MCF 10A (cell line): ENCODE data around the gene CALR3. TPM values are rescaled to one million over a fixed set of nuclear protein-coding genes. Genes with fewer than 3 reads are reported as not detected.

Source experiments
- BruUV-seq: library from RNA; stranded (reverse); fragments of 400-500 nt; replicated peaks from 2 replicates; lab custom pipeline; 2021; lab: Mats Ljungman, UMichigan
- CTCF ChIA-PET: fragments of 300-600 bp; sonication (Branson Sonifier 250); formaldehyde crosslinking; extraction: SDS; loops from one replicate; lab custom pipeline; 2021; ENCODE audit warnings: antibody characterized with exemption, inconsistent platforms; lab: Yijun Ruan, JAX
- POLR2A ChIA-PET: fragments of 300-600, 350-650 bp; sonication (Branson Sonifier 250); formaldehyde crosslinking; extraction: SDS; loops from one replicate; lab custom pipeline; 2020; ENCODE audit warnings: antibody characterized with exemption, inconsistent platforms; lab: Yijun Ruan, JAX
- DNase-seq: peaks from one replicate; pipeline ENCODE4 v3.0.0-alpha.2; 2018; ENCODE audit not compliant: unreplicated experiment
- H3K27ac Mint-ChIP-seq: one replicate; pipeline ENCODE4 v1.8.0; 2022; ENCODE audit warnings: mild to moderate bottlenecking, low read depth, mixed read lengths; ENCODE audit not compliant: unreplicated experiment
- H3K27me3 Mint-ChIP-seq: one replicate; pipeline ENCODE4 v1.8.0; 2022; ENCODE audit warnings: mixed read lengths; ENCODE audit not compliant: insufficient read depth, unreplicated experiment
- H3K36me3 Mint-ChIP-seq: one replicate; pipeline ENCODE4 v1.8.0; 2022; ENCODE audit warnings: mild to moderate bottlenecking, moderate library complexity, mixed read lengths; ENCODE audit not compliant: insufficient read depth, unreplicated experiment
- H3K4me1 Mint-ChIP-seq: one replicate; pipeline ENCODE4 v1.8.0; 2022; ENCODE audit warnings: mixed read lengths; ENCODE audit not compliant: insufficient read depth, unreplicated experiment
- H3K4me3 Mint-ChIP-seq: one replicate; pipeline ENCODE4 v1.8.0; 2022; ENCODE audit warnings: mild to moderate bottlenecking, moderate library complexity, mixed read lengths; ENCODE audit not compliant: unreplicated experiment
- H3K9me3 Mint-ChIP-seq: one replicate; pipeline ENCODE4 v1.8.0; 2022; ENCODE audit warnings: mixed read lengths; ENCODE audit not compliant: unreplicated experiment
- CTCF ChIP-seq: fragments of 200-600 bp; IDR thresholded peaks from one replicate; pipeline ENCODE4 v1.8.0; 2022; ENCODE audit warnings: antibody characterized with exemption, mild to moderate bottlenecking; ENCODE audit not compliant: unreplicated experiment
- intact Hi-C: fragments of 100-400 bp; cut with micrococcal nuclease; formaldehyde crosslinking; loops from 2 replicates; pipeline ENCODE4 v1.14.1; 2022
- total RNA-seq: library from RNA; stranded (reverse); gene quantifications from 2 replicates; pipeline ENCODE4 v1.2.3, GENCODE V29; 2022

CALR3 gene
- total RNA-seq, 1 experiment from 2014 or later, result not detected

DNA sequence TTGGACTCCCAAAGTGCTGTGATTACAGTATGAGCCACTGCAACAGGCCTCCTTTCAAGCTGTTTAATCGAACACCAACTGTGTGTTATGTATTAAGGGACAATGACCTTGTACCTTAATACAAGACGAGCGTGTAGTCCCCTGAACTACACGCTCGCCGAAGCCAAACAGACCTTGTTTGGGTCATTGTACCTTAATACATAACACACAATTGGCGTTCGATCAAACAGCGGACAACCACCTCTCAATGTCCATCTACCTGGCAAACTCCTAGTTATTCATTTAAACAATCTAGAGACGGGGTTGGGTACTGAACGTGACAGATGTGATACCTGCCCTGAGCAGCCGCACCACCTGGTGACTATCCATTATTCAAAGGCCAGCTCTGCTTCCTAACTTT is 45.0 kb upstream of the CALR3 start:
- Mint-ChIP-seq H3K27me3 (no peaks in the 10 kb centered on the region), H3K9me3 (no peaks in the 10 kb centered on the region), H3K36me3 (peaks cover 51% of the 10 kb centered on the region), H3K4me1 (peaks cover 9% of the 10 kb centered on the region), H3K27ac (peak overlapping the region; percentile 63), H3K4me3 (peak overlapping the region; percentile 81)
- POLR2A ChIA-PET, result interaction anchor here (0.8 to 3.3 kb wide), 9 partner anchors 9 to 118 kb away, joined by 3 to 20 read pairs (median 4); partner anchors contain the start of genes MED26 and SLC35E1
- CTCF ChIA-PET, result no interaction called here
- intact Hi-C loops, result no loop called here
- no peak for DNase-seq
- BruUV-seq, result no TSS peak
- TF ChIP-seq CTCF, result no peak

- BruUV-seq, result no TSS peak
- intact Hi-C loops, result no loop called here
- no peak overlapping the region for H3K27ac Mint-ChIP-seq
- H3K4me3 Mint-ChIP-seq, result no peak overlapping the region
- ChIA-PET POLR2A (no interaction called here), CTCF (no interaction called here)
- H3K27me3 Mint-ChIP-seq, result no peaks in the 10 kb centered on the region
- H3K9me3 Mint-ChIP-seq, result no peaks in the 10 kb centered on the region
- peaks cover 81% of the 10 kb centered on the region for H3K36me3 Mint-ChIP-seq
- no peak for DNase-seq
- peaks cover 4% of the 10 kb centered on the region for H3K4me1 Mint-ChIP-seq
- TF ChIP-seq CTCF, result no peak
Observed at GRCh38 chr19:16537111-16537510, 41.1 kb upstream of the CALR3 start.

DNA sequence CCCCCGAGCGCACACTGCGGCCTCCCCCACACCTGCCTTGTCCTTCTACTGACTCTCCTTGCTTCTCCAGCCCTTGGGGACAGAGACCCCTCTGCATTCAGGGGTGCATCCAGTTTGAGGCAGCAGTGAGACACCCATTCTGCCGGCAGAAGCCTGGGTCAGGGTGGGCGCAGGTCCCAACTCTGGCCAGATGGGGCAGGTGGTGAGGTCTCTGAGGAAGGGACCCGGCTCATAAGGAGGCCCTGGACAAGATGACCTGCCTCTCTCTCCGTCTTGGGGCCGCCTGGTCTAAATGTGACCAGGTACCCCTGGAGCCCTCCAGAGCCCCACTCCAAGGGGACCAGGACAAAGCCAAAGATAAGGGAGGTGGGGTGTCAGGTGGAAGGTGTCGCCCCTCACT is 40.2 kb upstream of the CALR3 start:
- H3K4me3 Mint-ChIP-seq, result no peak overlapping the region
- intact Hi-C loops, result no loop called here
- CTCF ChIA-PET, result no interaction called here
- no peak for TF ChIP-seq CTCF
- BruUV-seq, result no TSS peak
- no peaks in the 10 kb centered on the region for H3K9me3 Mint-ChIP-seq
- DNase-seq, result no peak
- H3K4me1 Mint-ChIP-seq, result peaks cover 4% of the 10 kb centered on the region
- H3K36me3 Mint-ChIP-seq, result peaks cover 84% of the 10 kb centered on the region
- POLR2A ChIA-PET, result no interaction called here
- no peaks in the 10 kb centered on the region for H3K27me3 Mint-ChIP-seq
- no peak overlapping the region for H3K27ac Mint-ChIP-seq

- peaks cover 4% of the 10 kb centered on the region for H3K4me1 Mint-ChIP-seq
- DNase-seq, result no peak
- peaks cover 83% of the 10 kb centered on the region for H3K36me3 Mint-ChIP-seq
- H3K27me3 Mint-ChIP-seq, result no peaks in the 10 kb centered on the region
- no peak for TF ChIP-seq CTCF
- CTCF ChIA-PET, result no interaction called here
- POLR2A ChIA-PET, result no interaction called here
- H3K4me3 Mint-ChIP-seq, result no peak overlapping the region
- no peak overlapping the region for H3K27ac Mint-ChIP-seq
- BruUV-seq, result no TSS peak
- no peaks in the 10 kb centered on the region for H3K9me3 Mint-ChIP-seq
- intact Hi-C loops, result no loop called here
Observed at GRCh38 chr19:16535381-16535780, 39.4 kb upstream of the CALR3 start.
